HepG2 (cell line): ENCODE data around the gene PPIA. TPM values are rescaled to one million over a fixed set of nuclear protein-coding genes. Genes with fewer than 3 reads are reported as not detected.
A peak's percentile ranks its signal among the peaks of the same experiment; 100 is the strongest.

ENCODE experiments used
- ARID4A ChIP-seq: sonication (generic); formaldehyde crosslinking; IDR thresholded peaks from 2 replicates; pipeline ENCODE4 v1.5.0; 2020; ENCODE audit warnings: mild to moderate bottlenecking, missing genetic modification reagents, borderline replicate concordance
- CREB1 ChIP-seq, 2 experiments: fragments of 450-650 bp in 1 of 2; IDR thresholded peaks; 2 replicates each; pipeline ENCODE4 v1.6.1; 2016 to 2017; ENCODE audit warnings: control low read depth in 1 of 2, mild to moderate bottlenecking in 1 of 2, missing compliant biosample characterization in 1 of 2, missing genetic modification characterization in 1 of 2
- GMEB1 ChIP-seq: sonication (generic); formaldehyde crosslinking; IDR thresholded peaks from 2 replicates; pipeline ENCODE4 v1.5.1; 2020; ENCODE audit warnings: missing genetic modification reagents, mild to moderate bottlenecking, borderline replicate concordance
- HHEX ChIP-seq: IDR thresholded peaks from 2 replicates; pipeline ENCODE4 v1.6.1; 2016; ENCODE audit warnings: control low read depth
- MLLT10 ChIP-seq: sonication (generic); formaldehyde crosslinking; IDR thresholded peaks from 2 replicates; pipeline ENCODE4 v1.4.0; 2020; ENCODE audit warnings: missing genetic modification reagents
- PAF1 ChIP-seq: IDR thresholded peaks from 2 replicates; pipeline ENCODE4 v1.6.1; 2016; ENCODE audit warnings: missing genetic modification reagents, missing compliant biosample characterization
- TBX3 ChIP-seq: fragments of 450-650 bp; IDR thresholded peaks from 2 replicates; pipeline ENCODE4 v1.6.1; 2017; ENCODE audit warnings: antibody characterized with exemption, mild to moderate bottlenecking, inconsistent platforms, borderline replicate concordance
- TFE3 ChIP-seq: IDR thresholded peaks from 2 replicates; pipeline ENCODE4 v1.6.1; 2016
- TRIM24 ChIP-seq: sonication (generic); formaldehyde crosslinking; IDR thresholded peaks from 2 replicates; pipeline ENCODE4 v1.8.0; 2022; ENCODE audit warnings: mild to moderate bottlenecking, missing genetic modification reagents
- USF2 ChIP-seq, 2 experiments: sonication (generic) in 1 of 2; formaldehyde crosslinking in 1 of 2; IDR thresholded peaks; 2 replicates each; pipeline versions ENCODE4 v1.5.1 to v1.6.1; 2011 to 2020; ENCODE audit warnings: borderline replicate concordance in 1 of 2, low read depth in 1 of 2, low read length in 1 of 2, mild to moderate bottlenecking in 1 of 2, missing genetic modification reagents in 1 of 2, moderate library complexity in 1 of 2
- ZFYVE20 ChIP-seq: sonication (generic); formaldehyde crosslinking; IDR thresholded peaks from 2 replicates; pipeline ENCODE4 v1.8.0; 2023; ENCODE audit warnings: low read depth, mild to moderate bottlenecking, moderate library complexity, missing genetic modification reagents, borderline replicate concordance
- ZNF281 ChIP-seq: sonication (generic); formaldehyde crosslinking; IDR thresholded peaks from 2 replicates; pipeline ENCODE4 v1.4.0; 2020; ENCODE audit warnings: missing genetic modification reagents, borderline replicate concordance
- ZNF329 ChIP-seq: sonication (generic); formaldehyde crosslinking; IDR thresholded peaks from 2 replicates; pipeline ENCODE4 v1.9.0; 2021; ENCODE audit warnings: low read depth, mild to moderate bottlenecking, missing genetic modification reagents
- ZNF33B ChIP-seq: sonication (generic); formaldehyde crosslinking; IDR thresholded peaks from 2 replicates; pipeline ENCODE4 v1.5.1; 2020; ENCODE audit warnings: mild to moderate bottlenecking, missing genetic modification reagents
- polyA plus RNA-seq, 8 experiments: library from polyadenylated mRNA; depleted of rRNA in 3 of 8; stranded (reverse) in 7 of 8; unstranded in 1 of 8; fragments of >200 nt; fragmentation: Illumina TruSeq in 4 of 8; extraction: Trizol in 4 of 8; gene quantifications; 2 replicates each; pipeline versions ENCODE4 v1.2.1 to v1.2.3, GENCODE V29; 2011 to 2016; ENCODE audit warnings: low read depth in 4 of 8, missing spikeins in 1 of 8, mixed read lengths in 1 of 8; ENCODE audit not compliant: insufficient read depth in 1 of 8
- total RNA-seq, 5 experiments: library from RNA; depleted of rRNA; stranded (reverse); fragments of >200 nt; fragmentation: Illumina TruSeq; extraction: Trizol; gene quantifications; 2 replicates each; pipeline ENCODE4 v1.2.3, GENCODE V29; 2016; ENCODE audit warnings: low read depth in 1 of 5

Gene PPIA
- total and polyA plus RNA-seq, 2 of the 13 experiments (the other 11 are each of a cell fraction or from before 2014, with no cell fraction given), result 2,268 to 3,010 TPM

GRCh38 chr7:44847509-44847919 is 51.0 kb downstream of the PPIA start (continued):
- TF ChIP-seq USF2 (IDR thresholded peaks at IDR 0.05; ENCODE audit: low read depth, low read length) (no peak), USF2 (CRISPR knock-in tag; IDR thresholded peaks at IDR 0.05; ENCODE audit: borderline replicate concordance) (no peak), TFE3 (CRISPR knock-in tag) (no peak), ARID4A (peak; percentile 45), HHEX (CRISPR knock-in tag) (no peak), ZNF33B (CRISPR knock-in tag) (no peak), MLLT10 (CRISPR knock-in tag) (no peak), TBX3 (no peak), ZNF281 (no peak), PAF1 (no peak), TRIM24 (CRISPR knock-in tag) (no peak), ZNF329 (CRISPR knock-in tag) (no peak), CREB1 (IDR thresholded peaks at IDR 0.05) (no peak), CREB1 (CRISPR knock-in tag; IDR thresholded peaks at IDR 0.05) (no peak), GMEB1 (CRISPR knock-in tag) (no peak), ZFYVE20 (no peak)
